GM10248 (cell line): ENCODE data around the gene PTPRG.

Source experiments
- CTCF ChIA-PET: fragments of 300-600 bp; sonication (Branson Sonifier 250); formaldehyde crosslinking; extraction: SDS; loops from one replicate; lab custom pipeline; 2021; ENCODE audit warnings: antibody characterized with exemption; lab: Yijun Ruan, JAX
- POLR2A ChIA-PET: fragments of 350-650 bp; sonication (Branson Sonifier 250); formaldehyde crosslinking; extraction: SDS; loops from one replicate; lab custom pipeline; 2020; ENCODE audit warnings: antibody characterized with exemption; lab: Yijun Ruan, JAX
- DNase-seq: peaks from one replicate; pipeline ENCODE4 v3.0.0; 2012; ENCODE audit errors: extremely low spot score
- TF ChIP-seq, protein P1 (sequence below): IDR thresholded peaks from 2 replicates; pipeline ENCODE4 v1.5.1; 2012; ENCODE audit warnings: mild to moderate bottlenecking, low read depth; ENCODE audit errors: extremely low read depth, missing control alignments, control extremely low read depth

PTPRG gene

DNA sequence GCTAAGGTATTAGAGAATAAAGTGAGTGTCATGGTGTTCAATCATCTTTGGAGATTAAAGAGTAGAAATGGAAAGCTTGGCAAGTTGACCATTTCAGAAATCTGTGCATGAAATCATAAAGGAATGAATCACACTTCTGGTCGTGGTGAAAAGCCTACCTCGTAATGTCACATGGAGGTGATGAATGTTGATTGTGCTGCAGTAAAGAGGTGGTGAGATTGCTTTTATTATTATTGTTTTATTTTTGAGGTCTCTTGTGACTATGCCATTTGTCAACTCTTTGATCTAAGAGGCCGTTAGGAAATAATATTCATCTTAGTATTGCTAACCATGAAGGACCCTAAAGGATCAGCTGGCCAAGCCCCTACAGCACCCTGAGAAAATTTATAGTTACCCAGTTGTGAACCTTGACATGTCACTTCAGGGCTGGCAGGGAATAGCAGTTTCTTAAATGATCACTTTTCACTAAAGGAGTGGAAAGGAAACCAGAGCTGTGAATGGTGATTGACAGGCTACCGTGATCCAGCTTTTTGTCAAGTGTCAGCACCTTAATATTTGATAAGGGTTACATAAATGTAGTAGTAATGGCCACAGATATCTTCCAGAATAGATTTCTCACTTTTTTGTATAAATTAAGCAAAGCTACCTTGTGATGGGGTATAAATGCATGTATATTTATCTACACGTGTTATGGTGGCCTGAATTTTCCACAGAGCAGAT is 203.9 kb downstream of the PTPRG start:
- ChIA-PET CTCF (interaction anchor here (2.4 kb wide), 1 partner anchor 18 kb away, joined by 6 read pairs; no protein-coding TSS in a partner anchor), POLR2A (no interaction called here)
- TF ChIP-seq, protein P1, sequence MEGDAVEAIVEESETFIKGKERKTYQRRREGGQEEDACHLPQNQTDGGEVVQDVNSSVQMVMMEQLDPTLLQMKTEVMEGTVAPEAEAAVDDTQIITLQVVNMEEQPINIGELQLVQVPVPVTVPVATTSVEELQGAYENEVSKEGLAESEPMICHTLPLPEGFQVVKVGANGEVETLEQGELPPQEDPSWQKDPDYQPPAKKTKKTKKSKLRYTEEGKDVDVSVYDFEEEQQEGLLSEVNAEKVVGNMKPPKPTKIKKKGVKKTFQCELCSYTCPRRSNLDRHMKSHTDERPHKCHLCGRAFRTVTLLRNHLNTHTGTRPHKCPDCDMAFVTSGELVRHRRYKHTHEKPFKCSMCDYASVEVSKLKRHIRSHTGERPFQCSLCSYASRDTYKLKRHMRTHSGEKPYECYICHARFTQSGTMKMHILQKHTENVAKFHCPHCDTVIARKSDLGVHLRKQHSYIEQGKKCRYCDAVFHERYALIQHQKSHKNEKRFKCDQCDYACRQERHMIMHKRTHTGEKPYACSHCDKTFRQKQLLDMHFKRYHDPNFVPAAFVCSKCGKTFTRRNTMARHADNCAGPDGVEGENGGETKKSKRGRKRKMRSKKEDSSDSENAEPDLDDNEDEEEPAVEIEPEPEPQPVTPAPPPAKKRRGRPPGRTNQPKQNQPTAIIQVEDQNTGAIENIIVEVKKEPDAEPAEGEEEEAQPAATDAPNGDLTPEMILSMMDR, result no peak
- DNase-seq, result no peak

DNA sequence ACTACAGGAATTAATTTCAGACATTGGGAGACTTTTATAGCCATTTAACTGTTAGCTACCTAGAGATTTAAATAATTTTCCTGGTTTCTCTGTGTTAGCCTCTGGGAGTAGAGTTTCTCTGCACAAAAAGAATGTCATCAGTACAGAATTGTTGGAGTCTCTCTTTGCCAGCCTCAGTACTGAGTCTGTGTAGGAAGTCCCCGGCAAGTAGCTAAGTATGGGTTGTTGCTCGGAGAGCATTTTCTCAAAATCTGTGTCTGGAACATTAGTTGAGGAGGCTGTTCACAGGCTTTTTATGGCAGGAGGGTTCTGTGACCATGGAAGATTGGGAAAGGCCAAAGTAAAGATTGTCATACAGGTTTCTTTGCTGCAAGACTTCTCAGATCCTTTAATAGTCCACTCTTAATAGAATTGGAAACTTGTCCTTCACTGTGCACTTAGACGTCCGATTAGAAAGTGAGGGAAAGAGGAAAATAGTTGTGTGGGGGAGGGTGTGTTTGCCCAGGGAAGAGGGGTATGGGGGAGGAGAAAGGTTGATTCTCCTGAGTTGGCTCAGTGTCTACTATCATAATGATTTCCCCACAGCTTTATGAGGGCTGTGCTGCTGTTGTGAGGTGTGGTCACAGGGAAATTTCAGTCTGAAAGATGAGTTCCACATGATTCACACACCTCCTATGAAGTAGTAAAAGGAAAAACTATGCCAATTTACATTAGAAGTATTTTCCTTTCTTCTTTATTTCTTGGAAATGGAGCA is 207.1 kb downstream of the PTPRG start:
- TF ChIP-seq, protein P1, result no peak
- no peak for DNase-seq
- ChIA-PET POLR2A (no interaction called here), CTCF (no interaction called here)

GRCh38 chr3:61769266-61769990 is 208.1 kb downstream of the PTPRG start:
- ChIA-PET CTCF (no interaction called here), POLR2A (no interaction called here)
- TF ChIP-seq, protein P1, result no peak
- no peak for DNase-seq

DNA sequence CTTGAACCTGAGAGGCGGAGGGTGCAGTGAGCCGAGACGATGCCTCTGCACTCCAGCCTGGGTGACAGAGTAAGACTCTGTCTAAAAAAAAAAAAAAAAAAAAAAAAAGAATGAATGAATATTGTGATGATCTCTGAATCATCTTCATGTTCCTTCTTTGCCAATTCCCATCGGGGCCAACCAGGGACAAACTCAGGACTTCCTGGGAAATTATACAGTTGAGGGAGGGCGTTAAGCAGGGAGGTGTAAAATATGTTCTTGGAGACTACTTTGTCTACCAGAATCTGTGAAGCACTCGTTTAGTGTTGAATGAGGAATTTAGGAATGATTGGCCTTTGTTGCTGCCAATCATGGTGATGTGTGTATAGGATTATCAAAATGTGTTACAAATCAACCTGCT is 210.6 kb downstream of the PTPRG start:
- no peak for DNase-seq
- CTCF ChIA-PET, result no interaction called here
- POLR2A ChIA-PET, result no interaction called here
- TF ChIP-seq, protein P1, result no peak

- TF ChIP-seq, protein P1, result no peak
- CTCF ChIA-PET, result no interaction called here
- POLR2A ChIA-PET, result no interaction called here
- no peak for DNase-seq
Observed at GRCh38 chr3:61772456-61772855, 211.1 kb downstream of the PTPRG start.

DNA sequence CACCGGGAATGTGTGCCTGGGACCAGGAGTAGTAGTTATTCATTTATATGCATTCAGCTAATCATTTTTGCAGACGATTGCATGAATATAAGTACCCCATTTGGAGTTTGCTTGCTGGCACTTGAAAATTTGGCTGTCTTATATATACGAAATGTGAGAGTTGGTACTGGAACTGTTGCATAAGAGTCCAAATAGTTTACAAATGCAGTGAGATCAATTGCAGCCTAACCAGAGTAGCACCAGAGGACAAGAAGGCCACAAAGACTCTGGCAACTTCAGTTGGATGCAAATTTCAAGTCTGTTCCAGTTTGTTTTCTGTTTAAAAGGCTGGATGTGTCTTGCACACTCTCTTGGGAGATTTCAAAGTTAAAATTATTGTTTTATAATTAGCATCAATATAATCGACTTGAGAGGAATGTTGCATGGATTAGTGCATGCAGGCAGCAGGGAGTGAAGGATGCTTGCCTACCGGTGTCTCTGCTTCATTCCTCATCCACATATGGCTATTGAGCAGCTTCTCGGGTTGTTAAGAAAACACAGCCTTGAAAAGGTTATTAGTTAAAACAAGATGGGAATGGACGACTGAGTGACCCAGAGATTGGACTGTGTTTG is 213.0 kb downstream of the PTPRG start:
- TF ChIP-seq, protein P1, result no peak
- POLR2A ChIA-PET, result no interaction called here
- DNase-seq, result no peak
- CTCF ChIA-PET, result no interaction called here
